Activated T-cell treated with anti-CD3 and anti-CD28 coated beads, Interleukin-2, amount 50 U/mL, for 72 hours (primary cell): ENCODE data around the gene RBM45. TPM values are rescaled to one million over a fixed set of nuclear protein-coding genes. Genes with fewer than 3 reads are reported as not detected.
"Not testable (repeated sequence)": the region's sequence is repeated elsewhere in the genome, so short reads cannot be mapped to it uniquely, and the experiment has no call there.

ENCODE experiments used
- ATAC-seq, 2 donors: fragments of 150-1000 bp; cut with Tn5 transposase; replicated peaks in 1 of 2; 2 replicates each; pipeline ENCODE4 v1.10.0; 2021; ENCODE audit warnings: moderate library complexity in 2 of 2, mild to moderate bottlenecking in 1 of 2
- DNase-seq, 2 donors: peaks; one replicate each; pipeline ENCODE4 v3.0.0; 2021 to 2022; ENCODE audit warnings: mixed read lengths in 1 of 2
- H3K27ac Mint-ChIP-seq: one replicate; pipeline ENCODE4 v1.8.0; 2022; ENCODE audit warnings: mild to moderate bottlenecking, moderate library complexity, mixed read lengths
- H3K27me3 Mint-ChIP-seq: one replicate; pipeline ENCODE4 v1.8.0; 2022; ENCODE audit warnings: low read depth, mixed read lengths
- H3K36me3 Mint-ChIP-seq, 2 donors: one replicate each; pipeline ENCODE4 v1.8.0; 2022; ENCODE audit warnings: mixed read lengths in 2 of 2, mild to moderate bottlenecking in 1 of 2; ENCODE audit not compliant: insufficient read depth in 2 of 2
- H3K4me1 Mint-ChIP-seq: one replicate; pipeline ENCODE4 v1.8.0; 2022; ENCODE audit warnings: low read depth, mixed read lengths
- H3K4me3 Mint-ChIP-seq, 2 donors: one replicate each; pipeline ENCODE4 v1.8.0; 2022; ENCODE audit warnings: mild to moderate bottlenecking in 2 of 2, mixed read lengths in 2 of 2, moderate library complexity in 2 of 2
- H3K9me3 Mint-ChIP-seq, 2 donors: one replicate each; pipeline ENCODE4 v1.8.0; 2022; ENCODE audit warnings: mixed read lengths in 2 of 2
- total RNA-seq, 2 donors: library from RNA; stranded (reverse); gene quantifications; one replicate each; pipeline ENCODE4 v1.2.3, GENCODE V29; 2022

The RBM45 gene
- total RNA-seq, 2 donors from 2014 or later: 10.5 to 10.8 TPM

DNA sequence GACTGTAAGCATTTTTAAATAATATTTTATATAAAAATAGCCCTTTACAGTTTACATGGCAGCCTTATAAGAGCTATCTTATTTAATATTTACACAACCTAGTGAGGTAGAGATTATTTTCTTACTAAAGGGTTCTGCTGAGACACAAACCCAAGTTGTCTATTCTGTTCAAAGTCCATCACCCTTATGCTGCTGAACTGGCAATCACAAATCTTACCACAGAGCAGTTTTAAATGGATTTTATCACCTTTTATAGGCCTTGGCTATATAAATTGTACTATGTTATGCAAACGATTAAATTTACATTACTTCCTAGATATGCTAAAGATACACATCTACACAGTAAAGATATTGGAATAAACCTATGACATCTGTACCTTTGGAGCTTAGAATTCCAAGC lies 40.7 kb downstream of the RBM45 start:
- no peak for DNase-seq
- no peak for ATAC-seq
- no peaks in the 10 kb centered on the region for H3K36me3 Mint-ChIP-seq
- no peak overlapping the region for H3K27ac Mint-ChIP-seq
- H3K27me3 Mint-ChIP-seq: peaks cover 19% of the 10 kb centered on the region
- H3K4me3 Mint-ChIP-seq: no peak overlapping the region
- H3K9me3 Mint-ChIP-seq: peaks cover 0 to 3% of the 10 kb centered on the region in 2 donors
- H3K4me1 Mint-ChIP-seq: no peaks in the 10 kb centered on the region

DNA sequence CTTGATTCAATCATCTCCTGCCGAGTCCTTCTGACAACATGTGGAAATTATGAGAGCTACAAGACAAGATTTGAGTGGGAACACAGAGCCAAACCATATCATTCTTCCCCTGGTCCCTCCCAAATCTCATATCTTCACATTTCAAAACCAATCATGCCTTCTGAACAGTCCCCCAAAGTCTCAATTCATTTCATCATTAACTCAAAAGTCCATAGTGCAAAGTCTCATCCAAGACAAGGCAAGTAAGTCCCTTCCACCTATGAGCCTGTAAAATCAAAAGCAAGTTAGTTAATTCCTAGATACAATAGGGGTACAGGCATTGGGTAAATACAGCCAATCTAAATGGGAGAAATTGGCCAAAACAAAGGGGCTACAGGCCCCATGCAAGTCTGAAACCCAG lies 41.6 kb downstream of the RBM45 start:
- H3K4me3 Mint-ChIP-seq, DNase-seq, H3K36me3 Mint-ChIP-seq, H3K4me1 Mint-ChIP-seq, ATAC-seq, H3K27ac Mint-ChIP-seq, H3K9me3 Mint-ChIP-seq: not testable (repeated sequence)
- peaks cover 22% of the 10 kb centered on the region for H3K27me3 Mint-ChIP-seq

DNA sequence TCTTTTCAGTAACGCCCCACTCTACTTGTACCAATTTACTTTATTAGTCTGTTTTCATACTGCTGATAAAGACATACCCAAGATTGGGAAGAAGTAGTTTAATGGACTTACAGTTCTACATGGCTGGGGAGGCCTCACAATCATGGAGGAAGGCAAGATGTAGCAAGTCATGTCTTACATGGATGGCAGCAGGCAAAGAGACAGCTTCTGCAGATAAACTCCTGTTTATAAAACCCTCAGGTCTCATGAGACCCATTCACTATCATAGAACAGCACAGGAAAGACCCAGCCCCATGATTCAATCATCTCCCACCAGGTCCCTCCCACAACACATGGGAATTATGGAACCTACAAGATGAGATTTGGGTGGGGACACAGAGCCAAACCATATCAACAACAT lies 43.3 kb downstream of the RBM45 start:
- no peaks in the 10 kb centered on the region for H3K36me3 Mint-ChIP-seq
- no peaks in the 10 kb centered on the region for H3K4me1 Mint-ChIP-seq
- H3K4me3 Mint-ChIP-seq: no peak overlapping the region
- H3K27me3 Mint-ChIP-seq: peaks cover 29% of the 10 kb centered on the region
- DNase-seq (no peak), ATAC-seq (no peak)
- peaks cover 0 to 3% of the 10 kb centered on the region in 2 donors for H3K9me3 Mint-ChIP-seq
- H3K27ac Mint-ChIP-seq: no peak overlapping the region

DNA sequence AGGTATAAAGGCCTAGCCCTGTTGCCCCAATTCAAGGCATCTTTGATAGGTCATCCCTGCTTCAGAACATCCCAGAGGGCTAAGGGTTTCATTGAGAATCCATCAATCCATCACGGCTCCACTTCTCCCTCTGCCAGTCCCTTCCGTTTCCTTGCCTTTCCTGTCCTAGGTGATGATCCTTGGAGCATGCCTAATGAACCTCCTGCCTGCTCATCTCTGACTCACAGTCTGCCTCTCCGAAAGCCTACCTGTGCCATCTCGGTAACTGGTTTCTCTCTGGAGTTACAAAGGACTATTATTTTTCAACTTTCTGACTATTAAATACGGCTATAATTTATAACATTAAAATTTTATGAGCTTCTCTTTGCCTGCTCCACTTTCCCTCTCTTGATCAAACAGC lies 45.3 kb downstream of the RBM45 start:
- ATAC-seq: no peak
- peaks cover 37% of the 10 kb centered on the region for H3K27me3 Mint-ChIP-seq
- peaks cover 0 to 3% of the 10 kb centered on the region in 2 donors for H3K9me3 Mint-ChIP-seq
- H3K4me1 Mint-ChIP-seq: no peaks in the 10 kb centered on the region
- no peaks in the 10 kb centered on the region for H3K36me3 Mint-ChIP-seq
- no peak for DNase-seq
- no peak overlapping the region for H3K27ac Mint-ChIP-seq
- no peak overlapping the region for H3K4me3 Mint-ChIP-seq

DNA sequence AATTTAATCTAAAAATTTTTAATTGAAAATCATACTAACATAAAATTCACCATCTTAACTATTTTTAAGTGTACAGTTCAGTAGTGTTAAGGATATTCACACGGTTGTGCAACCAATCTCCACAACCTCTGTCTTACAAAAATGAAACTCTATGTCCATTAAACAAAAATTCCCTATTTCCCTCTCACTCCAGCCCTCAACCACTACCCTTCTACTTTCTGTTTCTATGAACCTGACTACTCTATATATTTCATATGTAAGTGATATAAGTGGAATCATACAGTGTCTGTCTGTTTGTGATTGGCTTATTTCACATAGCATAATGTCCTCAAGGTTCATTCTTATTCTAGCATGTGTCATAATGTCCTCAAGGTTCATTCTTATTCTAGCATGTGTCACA lies 47.7 kb downstream of the RBM45 start:
- Mint-ChIP-seq H3K4me1 (peaks cover 7% of the 10 kb centered on the region), H3K36me3 (no peaks in the 10 kb centered on the region), H3K27me3 (peaks cover 33% of the 10 kb centered on the region), H3K4me3 (no peak overlapping the region), H3K27ac (no peak overlapping the region), H3K9me3 (peaks cover 0 to 3% of the 10 kb centered on the region in 2 donors)
- ATAC-seq: no peak
- no peak for DNase-seq

DNA sequence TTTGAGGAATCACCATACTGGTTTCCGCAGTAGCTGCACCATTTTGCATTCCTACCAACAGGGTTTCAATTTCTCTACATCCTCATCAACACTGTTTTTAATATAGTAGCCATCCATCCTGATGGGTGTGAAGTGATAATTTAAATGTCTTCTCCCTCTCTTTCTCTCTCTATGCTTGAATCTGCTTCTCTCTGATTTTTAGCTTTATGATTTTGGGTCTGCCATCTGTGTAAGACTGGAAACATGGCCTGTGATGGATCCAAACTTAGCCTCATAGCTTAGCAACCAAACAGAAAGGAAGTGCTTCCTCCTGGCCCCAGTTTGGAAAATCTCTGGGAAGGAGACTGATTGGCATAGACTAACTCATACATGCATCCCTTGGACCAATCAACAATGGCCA lies 48.4 kb downstream of the RBM45 start:
- no peak overlapping the region for H3K27ac Mint-ChIP-seq
- no peaks in the 10 kb centered on the region for H3K36me3 Mint-ChIP-seq
- ATAC-seq: no peak
- H3K27me3 Mint-ChIP-seq: peaks cover 33% of the 10 kb centered on the region
- DNase-seq: no peak
- peaks cover 7% of the 10 kb centered on the region for H3K4me1 Mint-ChIP-seq
- H3K9me3 Mint-ChIP-seq: no peaks in the 10 kb centered on the region
- no peak overlapping the region for H3K4me3 Mint-ChIP-seq

DNA sequence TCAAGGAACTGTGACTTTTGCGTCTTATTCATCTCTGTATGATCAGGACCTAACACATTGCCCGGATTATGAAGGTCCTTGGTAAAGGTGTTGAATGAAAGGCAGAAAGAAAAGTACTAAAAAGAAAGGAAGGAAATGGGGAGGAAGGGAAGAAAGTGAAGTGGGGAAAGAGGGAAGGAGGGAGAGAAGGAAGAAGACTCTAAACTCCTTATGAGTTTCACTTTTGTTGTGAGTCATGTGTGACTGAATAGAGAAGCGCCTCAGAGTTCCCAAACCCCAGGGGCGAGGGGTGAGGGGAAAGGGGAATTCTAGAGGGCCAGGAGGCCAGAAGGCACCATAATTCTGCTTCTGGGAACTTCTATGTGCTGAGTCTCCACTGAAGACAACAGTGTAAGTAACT lies 51.2 kb downstream of the RBM45 start:
- Mint-ChIP-seq H3K4me1 (peaks cover 7% of the 10 kb centered on the region), H3K4me3 (no peak overlapping the region), H3K27ac (no peak overlapping the region), H3K9me3 (no peaks in the 10 kb centered on the region), H3K36me3 (no peaks in the 10 kb centered on the region), H3K27me3 (peaks cover 27% of the 10 kb centered on the region)
- DNase-seq (no peak), ATAC-seq (no peak)

DNA sequence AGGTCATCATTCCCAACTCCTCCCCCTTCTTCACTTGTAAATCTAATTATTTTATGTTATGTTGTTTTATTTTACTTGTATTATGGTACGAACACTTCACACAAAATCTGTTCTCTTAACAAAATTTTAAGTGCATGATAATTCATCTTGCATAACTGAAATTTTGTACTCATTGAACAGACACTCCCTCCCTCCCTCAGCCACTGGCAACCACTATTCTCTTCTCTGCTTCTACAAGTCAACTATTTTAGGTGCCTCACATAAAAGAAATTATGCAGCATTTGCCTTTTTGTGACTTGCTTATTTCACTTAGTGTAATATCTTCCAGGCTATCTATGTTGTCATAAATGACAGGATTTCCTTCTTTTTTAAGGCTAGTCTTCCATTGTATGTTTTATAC lies 51.7 kb downstream of the RBM45 start:
- Mint-ChIP-seq H3K4me3 (no peak overlapping the region), H3K27ac (no peak overlapping the region), H3K4me1 (peaks cover 7% of the 10 kb centered on the region), H3K27me3 (peaks cover 26% of the 10 kb centered on the region), H3K36me3 (no peaks in the 10 kb centered on the region), H3K9me3 (no peaks in the 10 kb centered on the region)
- DNase-seq (no peak), ATAC-seq (no peak)

DNA sequence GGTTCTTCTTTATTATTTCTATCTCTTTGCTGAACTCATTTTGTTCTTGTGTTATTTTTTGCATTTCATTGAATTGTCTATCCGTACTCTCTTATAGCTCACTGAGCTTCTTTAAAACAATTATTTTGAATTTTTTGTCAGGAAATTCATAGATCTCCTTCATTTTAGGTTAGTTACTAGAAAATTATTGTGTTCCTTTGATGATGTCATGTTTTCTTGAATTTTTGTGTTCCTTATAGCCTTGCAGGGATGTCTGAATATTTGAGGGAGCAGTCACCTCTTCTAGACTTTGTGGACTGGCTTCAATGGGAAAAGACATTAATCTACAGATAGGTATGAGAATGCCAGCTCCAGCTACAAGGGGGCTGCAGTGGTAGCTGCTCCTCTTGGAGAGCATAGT lies 61.4 kb downstream of the RBM45 start:
- peaks cover 10% of the 10 kb centered on the region for H3K27me3 Mint-ChIP-seq
- DNase-seq: no peak
- no peaks in the 10 kb centered on the region for H3K9me3 Mint-ChIP-seq
- no peak overlapping the region for H3K4me3 Mint-ChIP-seq
- H3K36me3 Mint-ChIP-seq: no peaks in the 10 kb centered on the region
- no peaks in the 10 kb centered on the region for H3K4me1 Mint-ChIP-seq
- ATAC-seq: no peak
- H3K27ac Mint-ChIP-seq: peak overlapping the region; percentile 22

DNA sequence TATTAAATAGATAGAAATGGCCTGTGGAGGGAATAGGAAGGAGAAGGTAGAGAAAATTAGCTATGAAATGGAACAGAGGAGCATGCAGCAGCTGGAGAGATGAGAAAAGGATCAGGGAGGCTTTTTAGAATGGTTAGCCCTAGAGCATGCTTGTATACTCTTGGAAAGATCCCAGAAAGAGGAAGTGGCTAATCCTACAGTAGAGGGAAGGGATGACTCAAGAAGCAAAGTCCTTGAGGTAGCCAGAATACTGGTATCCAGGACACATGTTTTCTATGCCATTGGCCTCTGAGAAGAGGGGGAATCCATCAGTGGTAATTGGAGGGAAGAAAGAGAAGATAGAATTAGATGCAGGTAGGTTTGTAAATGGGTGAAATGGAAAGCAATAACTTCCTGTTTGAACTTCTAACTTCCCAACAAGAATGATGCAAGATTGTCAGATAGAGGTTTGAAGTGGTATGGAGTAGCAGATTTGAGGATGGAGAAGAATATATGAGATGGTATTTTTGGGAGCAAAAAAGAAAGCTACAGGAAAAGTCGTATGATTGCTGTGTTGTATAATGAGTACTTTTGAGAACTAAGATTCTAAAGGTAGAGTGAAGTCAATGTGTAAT lies 64.9 kb downstream of the RBM45 start:
- no peak overlapping the region for H3K4me3 Mint-ChIP-seq

More for the DNA sequence above, 64.9 kb downstream of the RBM45 start:
- Mint-ChIP-seq H3K36me3 (no peaks in the 10 kb centered on the region), H3K27me3 (peaks cover 10% of the 10 kb centered on the region), H3K27ac (no peak overlapping the region), H3K4me1 (no peaks in the 10 kb centered on the region), H3K9me3 (no peaks in the 10 kb centered on the region)
- no peak for ATAC-seq
- DNase-seq: no peak

Other genes starting within 250 kb of the RBM45 start
- not detected for gene PDE11A, start 39.7 kb upstream of the RBM45 start, total RNA-seq
- gene OSBPL6, start 82.1 kb downstream of the RBM45 start, total RNA-seq: 1 to 10 TPM; 5.5 to 6.1 TPM